Neuronal stem cell (in vitro differentiated cells): ENCODE results near the gene PEA15.
A peak's percentile ranks its signal among the peaks of the same experiment; 100 is the strongest.

ENCODE experiments used
- DNase-seq: peaks from one replicate; pipeline ENCODE4 v3.0.0-alpha.2; 2013; ENCODE audit warnings: low spot score
- H2AFZ ChIP-seq: one replicate; pipeline ENCODE4 v1.6.1; 2013; ENCODE audit warnings: mild to moderate bottlenecking, low read length, inconsistent platforms
- H2AK5ac ChIP-seq: 2 replicates; pipeline ENCODE4 v1.6.1; 2013; ENCODE audit warnings: low read depth, mild to moderate bottlenecking, inconsistent platforms, low read length, moderate library complexity, mixed read lengths
- H2BK120ac ChIP-seq: 2 replicates; pipeline ENCODE4 v1.6.1; 2013; ENCODE audit warnings: low read depth, mild to moderate bottlenecking, inconsistent platforms, low read length, moderate library complexity, mixed read lengths
- H2BK12ac ChIP-seq: one replicate; pipeline ENCODE4 v1.6.1; 2013; ENCODE audit warnings: low read length, inconsistent platforms
- H2BK15ac ChIP-seq: 2 replicates; pipeline ENCODE4 v1.6.1; 2013; ENCODE audit warnings: mild to moderate bottlenecking, low read length, inconsistent platforms, mixed read lengths
- H2BK5ac ChIP-seq: one replicate; pipeline ENCODE4 v1.6.1; 2013; ENCODE audit warnings: inconsistent platforms, mild to moderate bottlenecking, low read length, moderate library complexity
- H3K14ac ChIP-seq: one replicate; pipeline ENCODE4 v1.6.1; 2013; ENCODE audit warnings: low read length, inconsistent platforms
- H3K18ac ChIP-seq: 2 replicates; pipeline ENCODE4 v1.6.1; 2013; ENCODE audit warnings: low read length, inconsistent platforms
- H3K23ac ChIP-seq: 2 replicates; pipeline ENCODE4 v1.6.1; 2013; ENCODE audit warnings: low read depth, mild to moderate bottlenecking, mixed read lengths, low read length, inconsistent platforms; ENCODE audit not compliant: poor library complexity
- H3K27ac ChIP-seq: replicated peaks from 3 replicates; pipeline ENCODE4 v1.5.1; 2013; ENCODE audit warnings: low read length, inconsistent platforms
- H3K27me3 ChIP-seq, 3 experiments: 2 replicates each; pipeline ENCODE4 v1.6.1; 2013; ENCODE audit warnings: low read length in 3 of 3, mild to moderate bottlenecking in 2 of 3, inconsistent platforms in 1 of 3, low read depth in 1 of 3, mixed read lengths in 1 of 3, moderate library complexity in 1 of 3; ENCODE audit not compliant: control insufficient read depth in 3 of 3, insufficient read depth in 3 of 3
- H3K36me3 ChIP-seq, 2 donors: replicated peaks in 1 of 2; 2 replicates each; pipeline ENCODE4 v1.6.1; 2013; ENCODE audit warnings: low read length in 2 of 2; ENCODE audit not compliant: control insufficient read depth in 2 of 2, insufficient read depth in 2 of 2
- H3K4ac ChIP-seq: 2 replicates; pipeline ENCODE4 v1.6.1; 2013; ENCODE audit warnings: inconsistent platforms, mild to moderate bottlenecking, low read length, moderate library complexity
- H3K4me1 ChIP-seq, 2 donors: 1 replicate in 1 of 2; 2 replicates in 1 of 2; pipeline ENCODE4 v1.6.1; 2013; ENCODE audit warnings: low read length in 2 of 2, low read depth in 1 of 2; ENCODE audit not compliant: control insufficient read depth in 2 of 2, insufficient read depth in 1 of 2
- H3K4me2 ChIP-seq: one replicate; pipeline ENCODE4 v1.6.1; 2013; ENCODE audit warnings: mild to moderate bottlenecking, low read length, inconsistent platforms; ENCODE audit not compliant: insufficient read depth, poor library complexity, severe bottlenecking
- H3K4me3 ChIP-seq, 2 donors: 2 replicates each; pipeline ENCODE4 v1.5.1; 2013; ENCODE audit warnings: low read length in 2 of 2, mild to moderate bottlenecking in 2 of 2, inconsistent platforms in 1 of 2, moderate library complexity in 1 of 2
- H3K79me1 ChIP-seq: one replicate; pipeline ENCODE4 v1.6.1; 2013; ENCODE audit warnings: low read depth, mild to moderate bottlenecking, inconsistent platforms, low read length, moderate library complexity
- H3K9ac ChIP-seq: one replicate; pipeline ENCODE4 v1.6.1; 2013; ENCODE audit warnings: mild to moderate bottlenecking, low read depth, low read length, inconsistent platforms; ENCODE audit not compliant: poor library complexity
- H3K9me3 ChIP-seq, 2 donors: replicated peaks in 1 of 2; 2 replicates each; pipeline versions ENCODE3 to v1.6.1; 2013; ENCODE audit warnings: low read length in 2 of 2, mild to moderate bottlenecking in 2 of 2, inconsistent platforms in 1 of 2, low read depth in 1 of 2, mixed read lengths in 1 of 2, moderate library complexity in 1 of 2; ENCODE audit not compliant: control insufficient read depth in 2 of 2, insufficient read depth in 1 of 2
- H4K8ac ChIP-seq: one replicate; pipeline ENCODE4 v1.6.1; 2013; ENCODE audit warnings: low read depth, mild to moderate bottlenecking, inconsistent platforms, low read length, moderate library complexity
- H4K91ac ChIP-seq: one replicate; pipeline ENCODE4 v1.6.1; 2013; ENCODE audit warnings: low read length, low read depth, mild to moderate bottlenecking, inconsistent platforms; ENCODE audit not compliant: poor library complexity
- WGBS, 2 donors: extraction: QIAGEN DNeasy Blood & Tissue Kit; methylation state at CpG; one replicate each; pipeline ENCODE4 v1.1.7; 2013; ENCODE audit warnings: missing lambda C conversion rate in 2 of 2, mixed read lengths in 1 of 2; ENCODE audit not compliant: insufficient read length in 2 of 2, insufficient replicate concordance in 1 of 2; ENCODE audit errors: extremely low coverage in 2 of 2; 5-methylcytosine and 5-hydroxymethylcytosine counted together

The PEA15 gene

DNA sequence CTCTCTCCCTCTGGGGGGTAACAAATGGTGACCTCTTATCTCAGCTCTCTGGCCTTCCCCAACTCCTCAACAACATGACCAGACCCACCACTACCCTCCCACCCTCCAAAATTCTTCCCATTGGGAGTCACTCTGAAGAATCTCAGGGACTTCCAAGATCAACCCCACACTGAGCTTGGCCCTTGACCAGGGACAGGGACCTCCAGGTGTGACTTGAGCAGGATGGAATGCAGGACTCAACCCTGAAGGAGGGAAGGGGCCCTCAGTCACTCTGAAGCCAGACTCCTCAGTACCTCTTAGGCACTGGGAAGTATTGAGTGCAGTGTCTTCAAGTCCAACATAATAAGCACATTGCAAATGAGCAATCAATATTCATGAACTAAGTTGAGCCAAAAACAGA, 12.9 kb upstream of the PEA15 start:
- no peak overlapping the region for H2BK12ac ChIP-seq
- H3K4me2 ChIP-seq = no peak overlapping the region
- no peak overlapping the region for H3K23ac ChIP-seq
- no peak overlapping the region for H2AFZ ChIP-seq
- H2BK120ac ChIP-seq = no peak overlapping the region
- peaks cover 19 to 21% of the 10 kb centered on the region in 2 donors for H3K4me1 ChIP-seq
- H4K91ac ChIP-seq = no peak overlapping the region
- H2BK5ac ChIP-seq = no peak overlapping the region
- H3K4me3 ChIP-seq = no peak overlapping the region
- H3K9ac ChIP-seq = no peak overlapping the region
- peaks cover 3% of the 10 kb centered on the region for H3K79me1 ChIP-seq
- no peak overlapping the region for H3K4ac ChIP-seq
- no peak overlapping the region for H3K14ac ChIP-seq
- peaks cover 0 to 6% of the 10 kb centered on the region in 2 donors for H3K36me3 ChIP-seq
- no peak overlapping the region for H4K8ac ChIP-seq
- H3K18ac ChIP-seq = no peak overlapping the region
- H3K27ac ChIP-seq = no peak overlapping the region
- H3K27me3 ChIP-seq = peaks cover 0 to 5% (median 0%) of the 10 kb centered on the region in 3 experiments
- H3K9me3 ChIP-seq = peaks cover 0 to 9% of the 10 kb centered on the region in 2 donors
- DNase-seq = no peak
- no peak overlapping the region for H2BK15ac ChIP-seq
- H2AK5ac ChIP-seq = no peak overlapping the region

DNA sequence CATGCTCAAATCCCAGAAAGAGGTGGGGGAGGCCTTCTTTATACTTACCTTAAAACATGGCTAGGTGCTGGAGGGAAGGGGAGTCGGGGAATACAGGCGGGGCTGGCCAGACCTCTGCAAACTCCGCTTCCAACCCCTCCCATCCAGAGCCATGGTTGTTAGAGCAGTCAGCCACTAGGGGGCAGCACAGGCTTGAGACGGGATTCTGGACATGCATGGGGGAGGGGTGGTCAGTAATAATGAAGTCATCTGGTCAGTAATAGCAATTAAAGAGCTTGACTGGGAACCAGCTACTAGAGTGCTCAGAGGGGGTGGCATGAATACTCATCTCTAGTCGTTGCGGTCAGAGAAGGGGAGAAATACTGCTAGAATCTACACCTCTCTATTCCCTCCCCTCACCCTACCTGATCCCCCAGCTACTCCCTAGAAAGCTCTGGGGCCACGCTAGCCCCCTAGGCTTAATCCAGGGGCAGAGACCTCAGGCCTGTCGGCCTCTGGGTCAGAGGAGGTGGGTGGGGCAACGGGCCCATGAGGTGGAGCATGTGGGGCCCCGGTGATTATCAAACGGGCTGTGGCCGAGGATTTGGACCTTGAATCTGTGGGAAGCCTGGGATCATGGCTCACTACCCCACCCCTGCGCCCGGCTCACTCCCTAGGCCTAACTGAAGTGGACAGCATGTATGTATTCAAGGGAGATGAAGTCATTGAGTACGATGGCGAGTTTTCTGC, 11.9 kb upstream of the PEA15 start:
- Histone ChIP-seq H4K91ac (peak overlapping the region; percentile 80), H3K23ac (peak overlapping the region; percentile 94), H3K4me2 (no peak overlapping the region), H2BK5ac (peak overlapping the region; percentile 68), H3K9me3 (peaks cover 0 to 9% of the 10 kb centered on the region in 2 donors), H3K79me1 (peaks cover 3% of the 10 kb centered on the region), H3K4me3 (no peak overlapping the region), H2BK120ac (peak overlapping the region; percentile 13), H3K27me3 (peaks cover 0 to 5% (median 0%) of the 10 kb centered on the region in 3 experiments), H2BK15ac (peak overlapping the region; percentile 90), H3K14ac (peak overlapping the region; percentile 98), H4K8ac (no peak overlapping the region), H3K36me3 (peaks cover 0 to 6% of the 10 kb centered on the region in 2 donors), H3K9ac (peak overlapping the region; percentile 79), H3K4ac (peak overlapping the region; percentile 97), H3K27ac (no peak overlapping the region), H2AFZ (peak overlapping the region; percentile 51), H3K18ac (peak overlapping the region; percentile 3), H2BK12ac (peak overlapping the region; percentile 64), H3K4me1 (peaks cover 19 to 21% of the 10 kb centered on the region in 2 donors), H2AK5ac (peak overlapping the region; percentile 72)
- DNase-seq = peak; percentile 93
- WGBS, 2 donors = no CpG with 5 or more reads among the region's 16 CpGs

DNA sequence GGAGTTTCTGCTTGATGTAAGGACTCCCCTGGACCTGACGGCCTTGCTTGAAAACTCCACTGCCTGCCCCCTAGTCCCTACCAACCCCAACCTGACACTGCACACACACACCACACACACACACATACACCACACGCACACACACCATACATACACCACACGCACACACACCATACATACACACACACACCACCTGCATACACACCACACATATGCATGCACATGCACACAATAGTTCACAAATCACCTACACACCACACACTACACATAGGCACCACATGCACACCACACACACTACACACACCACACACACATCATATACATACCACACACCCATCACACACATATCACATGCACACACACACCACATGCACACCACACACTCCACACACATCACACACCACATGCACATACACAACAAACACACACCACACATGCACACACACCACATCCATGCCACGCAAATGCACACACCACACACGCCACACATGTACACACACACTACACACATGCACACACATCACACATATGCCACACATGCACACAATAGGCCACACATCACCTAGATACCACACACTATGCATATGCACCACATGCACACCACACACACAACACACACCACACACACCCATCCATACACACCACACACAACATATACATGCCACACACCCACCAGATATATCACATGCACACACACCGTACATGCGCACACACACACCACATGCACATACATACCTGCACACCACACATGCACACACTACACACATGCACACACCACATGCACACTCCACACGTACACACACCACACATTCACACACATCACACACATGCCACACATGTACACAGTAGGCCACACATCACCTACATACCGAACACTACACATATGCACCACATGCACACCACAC, 11.1 kb upstream of the PEA15 start:
- H3K9ac ChIP-seq = peak overlapping the region; percentile 79
- 100% methylated on average over 2 of the region's 9 CpGs; no CpG with 5 or more reads in 1 of the 2 donors for WGBS, 2 donors
- H3K14ac ChIP-seq = peak overlapping the region; percentile 98

DNA sequence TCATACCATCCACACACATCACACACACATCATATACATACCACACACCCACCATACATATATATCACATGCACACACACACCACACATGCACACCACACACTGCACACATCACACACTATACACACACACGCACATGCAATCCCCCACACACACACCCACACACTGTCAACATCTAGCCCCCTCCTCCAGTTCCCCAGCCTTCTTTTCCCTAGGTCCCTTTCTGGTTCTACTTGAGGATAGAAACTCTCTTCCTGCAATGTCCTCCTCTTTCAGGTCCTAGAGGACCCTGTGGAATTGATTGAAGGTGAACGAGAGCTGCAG, 10.5 kb upstream of the PEA15 start:
- peak overlapping the region; percentile 32 for H3K4ac ChIP-seq
- H3K79me1 ChIP-seq = peaks cover 3% of the 10 kb centered on the region
- H2AFZ ChIP-seq = no peak overlapping the region
- H2BK12ac ChIP-seq = peak overlapping the region; percentile 79
- peaks cover 0 to 6% of the 10 kb centered on the region in 2 donors for H3K36me3 ChIP-seq
- peak overlapping the region; percentile 77 for H3K23ac ChIP-seq
- H2BK15ac ChIP-seq = no peak overlapping the region
- no peak overlapping the region for H2BK120ac ChIP-seq
- H3K27me3 ChIP-seq = peaks cover 0 to 5% (median 0%) of the 10 kb centered on the region in 3 experiments
- H3K4me1 ChIP-seq = peaks cover 16 to 17% of the 10 kb centered on the region in 2 donors
- H3K4me3 ChIP-seq = peak overlapping the region in 1 of 2 donors; percentile 69
- H3K18ac ChIP-seq = no peak overlapping the region
- peaks cover 0 to 9% of the 10 kb centered on the region in 2 donors for H3K9me3 ChIP-seq
- no peak overlapping the region for H3K4me2 ChIP-seq
- no CpG with 5 or more reads among the region's 2 CpGs for WGBS, 2 donors
- no peak overlapping the region for H2BK5ac ChIP-seq
- no peak overlapping the region for H3K27ac ChIP-seq
- H2AK5ac ChIP-seq = no peak overlapping the region
- H3K9ac ChIP-seq = peak overlapping the region; percentile 50
- no peak overlapping the region for H4K8ac ChIP-seq
- H3K14ac ChIP-seq = peak overlapping the region; percentile 98
- DNase-seq = no peak
- peak overlapping the region; percentile 74 for H4K91ac ChIP-seq

More for the DNA sequence above, 11.1 kb upstream of the PEA15 start:
- H2BK120ac ChIP-seq = peak overlapping the region; percentile 13
- peak overlapping the region; percentile 94 for H3K23ac ChIP-seq
- H4K91ac ChIP-seq = peak overlapping the region; percentile 80
- H2AK5ac ChIP-seq = peak overlapping the region; percentile 72
- no peak overlapping the region for H3K4me2 ChIP-seq
- peak overlapping the region; percentile 94 for H4K8ac ChIP-seq
- H3K36me3 ChIP-seq = peaks cover 0 to 6% of the 10 kb centered on the region in 2 donors
- H3K79me1 ChIP-seq = peaks cover 3% of the 10 kb centered on the region
- H3K4me1 ChIP-seq = peaks cover 19 to 21% of the 10 kb centered on the region in 2 donors
- H2AFZ ChIP-seq = no peak overlapping the region
- peak overlapping the region; percentile 97 for H3K4ac ChIP-seq
- peak overlapping the region; percentile 90 for H2BK15ac ChIP-seq
- peak overlapping the region; percentile 79 for H2BK12ac ChIP-seq
- peak overlapping the region; percentile 3 for H3K27ac ChIP-seq
- H3K4me3 ChIP-seq = peak overlapping the region in 1 of 2 donors; percentile 69
- peaks cover 0 to 5% (median 0%) of the 10 kb centered on the region in 3 experiments for H3K27me3 ChIP-seq
- no peak for DNase-seq
- peak overlapping the region; percentile 68 for H2BK5ac ChIP-seq
- H3K18ac ChIP-seq = peak overlapping the region; percentile 3
- peaks cover 0 to 9% of the 10 kb centered on the region in 2 donors for H3K9me3 ChIP-seq
